ENCODE measurements around the gene LRRC31.

The LRRC31 gene

GRCh38 chr3:169812332-169813235 is 57.2 kb downstream of the LRRC31 start, which contains the start of the genes LRRC34 and LRRIQ4:
Gene LRRC34 (minus strand): TSS chr3:169812904. CDS start chr3:169812548, 356 bp downstream.
Gene LRRIQ4 (plus strand): TSS chr3:169812870. CDS start chr3:169821922, 9,052 bp downstream.
- DNase-seq, result peak; percentile 91 to 92

- DNase-seq, result peak; percentile 68 to 76
These were observed 58.0 kb downstream of the LRRC31 start for GRCh38 chr3:169811631-169812331.

GRCh38 chr3:169809230-169809795 is 60.4 kb downstream of the LRRC31 start:
- DNase-seq, result peak; percentile 27 to 29

GRCh38 chr3:169804681-169805080 is 65.1 kb downstream of the LRRC31 start:
- no peak for DNase-seq

GRCh38 chr3:169792359-169792758 is 77.4 kb downstream of the LRRC31 start:
- DNase-seq, result no peak

GRCh38 chr3:169790687-169791429 is 78.9 kb downstream of the LRRC31 start:
- no peak for DNase-seq

- DNase-seq, result no peak
These were observed 79.5 kb downstream of the LRRC31 start for GRCh38 chr3:169790219-169790618.
